GM23338 (cell line): Measurements from ENCODE around the gene TMTC4.

Experiments
- CREB1 ChIP-seq: fragments of 250-450 bp; sonication (Bioruptor Pico); IDR thresholded peaks from 2 replicates; pipeline ENCODE4 v1.5.0; 2020; ENCODE audit warnings: low read depth, mild to moderate bottlenecking, moderate library complexity
- CTCF ChIP-seq, 2 experiments: fragments of 200-600 bp in 1 of 2; sonication (generic) in 1 of 2; conservative IDR thresholded peaks; 2 replicates each; pipeline versions ENCODE4 v1.5.1 to v1.6.1; 2016 to 2017; ENCODE audit warnings: antibody characterized with exemption in 2 of 2, low read depth in 2 of 2, mild to moderate bottlenecking in 2 of 2, moderate library complexity in 1 of 2
- EZH2 ChIP-seq: fragments of 200-600 bp; sonication (generic); IDR thresholded peaks from one replicate; pipeline ENCODE4 v1.8.0; 2017; ENCODE audit warnings: antibody characterized with exemption, mild to moderate bottlenecking, low read depth; ENCODE audit not compliant: unreplicated experiment
- EZH2phosphoT487 ChIP-seq: fragments of 200-600 bp; sonication (generic); IDR thresholded peaks from one replicate; pipeline ENCODE4 v1.8.1; 2018; ENCODE audit warnings: antibody characterized with exemption; ENCODE audit not compliant: unreplicated experiment
- JUNB ChIP-seq: IDR thresholded peaks from one replicate; pipeline ENCODE4 v1.6.1; 2016; ENCODE audit warnings: antibody characterized with exemption; ENCODE audit not compliant: unreplicated experiment
- NANOG ChIP-seq: IDR thresholded peaks from 2 replicates; pipeline ENCODE4 v1.6.1; 2016; ENCODE audit warnings: antibody characterized with exemption, borderline replicate concordance
- POLR2AphosphoS5 ChIP-seq: IDR thresholded peaks from 2 replicates; pipeline ENCODE4 v1.6.1; 2016; ENCODE audit warnings: antibody characterized with exemption, low read depth
- STAT1 ChIP-seq: IDR thresholded peaks from one replicate; pipeline ENCODE4 v1.6.1; 2016; ENCODE audit warnings: antibody characterized with exemption; ENCODE audit not compliant: unreplicated experiment
- ZNF114 ChIP-seq: fragments of 250-450 bp; sonication (Bioruptor Pico); IDR thresholded peaks from 2 replicates; pipeline ENCODE4 v1.5.0; 2020; ENCODE audit warnings: mild to moderate bottlenecking, moderate library complexity
- ZNF331 ChIP-seq: fragments of 250-450 bp; sonication (Bioruptor Pico); IDR thresholded peaks from 2 replicates; pipeline ENCODE4 v1.5.0; 2020; ENCODE audit warnings: low read depth, mild to moderate bottlenecking, moderate library complexity
- TF ChIP-seq, protein P1 (sequence below): IDR thresholded peaks from one replicate; pipeline ENCODE4 v1.6.1; 2018; ENCODE audit warnings: antibody characterized with exemption; ENCODE audit not compliant: unreplicated experiment
- TF ChIP-seq, protein P2 (sequence below): IDR thresholded peaks from 2 replicates; pipeline ENCODE4 v1.6.1; 2016; ENCODE audit warnings: antibody characterized with exemption
- TF ChIP-seq, protein P3 (sequence below): fragments of 250-450 bp; sonication (Bioruptor Pico); IDR thresholded peaks from 2 replicates; pipeline ENCODE4 v1.5.0; 2020; ENCODE audit warnings: mild to moderate bottlenecking, moderate library complexity

DNA sequence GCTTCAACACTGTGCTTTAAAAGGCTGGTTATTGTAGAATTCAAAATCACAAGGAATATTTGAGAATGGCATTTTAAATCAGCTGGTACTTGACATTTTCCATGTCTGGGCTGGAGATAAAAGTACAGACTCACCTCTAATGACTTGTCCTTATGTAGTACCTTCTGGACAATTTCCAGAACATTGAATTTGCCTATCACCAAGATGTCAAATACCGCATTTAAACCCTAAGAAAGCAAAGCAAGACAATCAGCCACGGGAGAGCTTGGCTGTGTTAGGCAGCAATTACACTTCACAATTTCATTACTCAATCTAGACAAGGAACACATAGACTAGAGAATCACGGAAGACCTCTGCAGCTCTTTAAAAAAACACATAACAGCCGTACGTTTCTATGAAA, 36.8 kb downstream of the TMTC4 start:
- TF ChIP-seq CTCF (conservative IDR thresholded peaks at IDR 0.05; ENCODE audit: low read depth in 2 of 2) = no peak
- no peak for TF ChIP-seq CREB1 (CRISPR knock-in tag)
- no peak for TF ChIP-seq ZNF331 (CRISPR knock-in tag)
- TF ChIP-seq POLR2AphosphoS5 = no peak
- TF ChIP-seq EZH2 = no peak
- TF ChIP-seq, protein P1, sequence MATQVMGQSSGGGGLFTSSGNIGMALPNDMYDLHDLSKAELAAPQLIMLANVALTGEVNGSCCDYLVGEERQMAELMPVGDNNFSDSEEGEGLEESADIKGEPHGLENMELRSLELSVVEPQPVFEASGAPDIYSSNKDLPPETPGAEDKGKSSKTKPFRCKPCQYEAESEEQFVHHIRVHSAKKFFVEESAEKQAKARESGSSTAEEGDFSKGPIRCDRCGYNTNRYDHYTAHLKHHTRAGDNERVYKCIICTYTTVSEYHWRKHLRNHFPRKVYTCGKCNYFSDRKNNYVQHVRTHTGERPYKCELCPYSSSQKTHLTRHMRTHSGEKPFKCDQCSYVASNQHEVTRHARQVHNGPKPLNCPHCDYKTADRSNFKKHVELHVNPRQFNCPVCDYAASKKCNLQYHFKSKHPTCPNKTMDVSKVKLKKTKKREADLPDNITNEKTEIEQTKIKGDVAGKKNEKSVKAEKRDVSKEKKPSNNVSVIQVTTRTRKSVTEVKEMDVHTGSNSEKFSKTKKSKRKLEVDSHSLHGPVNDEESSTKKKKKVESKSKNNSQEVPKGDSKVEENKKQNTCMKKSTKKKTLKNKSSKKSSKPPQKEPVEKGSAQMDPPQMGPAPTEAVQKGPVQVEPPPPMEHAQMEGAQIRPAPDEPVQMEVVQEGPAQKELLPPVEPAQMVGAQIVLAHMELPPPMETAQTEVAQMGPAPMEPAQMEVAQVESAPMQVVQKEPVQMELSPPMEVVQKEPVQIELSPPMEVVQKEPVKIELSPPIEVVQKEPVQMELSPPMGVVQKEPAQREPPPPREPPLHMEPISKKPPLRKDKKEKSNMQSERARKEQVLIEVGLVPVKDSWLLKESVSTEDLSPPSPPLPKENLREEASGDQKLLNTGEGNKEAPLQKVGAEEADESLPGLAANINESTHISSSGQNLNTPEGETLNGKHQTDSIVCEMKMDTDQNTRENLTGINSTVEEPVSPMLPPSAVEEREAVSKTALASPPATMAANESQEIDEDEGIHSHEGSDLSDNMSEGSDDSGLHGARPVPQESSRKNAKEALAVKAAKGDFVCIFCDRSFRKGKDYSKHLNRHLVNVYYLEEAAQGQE = no peak
- no peak for TF ChIP-seq EZH2phosphoT487
- no peak for TF ChIP-seq NANOG
- TF ChIP-seq, protein P2, sequence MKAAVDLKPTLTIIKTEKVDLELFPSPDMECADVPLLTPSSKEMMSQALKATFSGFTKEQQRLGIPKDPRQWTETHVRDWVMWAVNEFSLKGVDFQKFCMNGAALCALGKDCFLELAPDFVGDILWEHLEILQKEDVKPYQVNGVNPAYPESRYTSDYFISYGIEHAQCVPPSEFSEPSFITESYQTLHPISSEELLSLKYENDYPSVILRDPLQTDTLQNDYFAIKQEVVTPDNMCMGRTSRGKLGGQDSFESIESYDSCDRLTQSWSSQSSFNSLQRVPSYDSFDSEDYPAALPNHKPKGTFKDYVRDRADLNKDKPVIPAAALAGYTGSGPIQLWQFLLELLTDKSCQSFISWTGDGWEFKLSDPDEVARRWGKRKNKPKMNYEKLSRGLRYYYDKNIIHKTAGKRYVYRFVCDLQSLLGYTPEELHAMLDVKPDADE = no peak
- no peak for TF ChIP-seq STAT1
- TF ChIP-seq JUNB = no peak
- TF ChIP-seq, protein P3, sequence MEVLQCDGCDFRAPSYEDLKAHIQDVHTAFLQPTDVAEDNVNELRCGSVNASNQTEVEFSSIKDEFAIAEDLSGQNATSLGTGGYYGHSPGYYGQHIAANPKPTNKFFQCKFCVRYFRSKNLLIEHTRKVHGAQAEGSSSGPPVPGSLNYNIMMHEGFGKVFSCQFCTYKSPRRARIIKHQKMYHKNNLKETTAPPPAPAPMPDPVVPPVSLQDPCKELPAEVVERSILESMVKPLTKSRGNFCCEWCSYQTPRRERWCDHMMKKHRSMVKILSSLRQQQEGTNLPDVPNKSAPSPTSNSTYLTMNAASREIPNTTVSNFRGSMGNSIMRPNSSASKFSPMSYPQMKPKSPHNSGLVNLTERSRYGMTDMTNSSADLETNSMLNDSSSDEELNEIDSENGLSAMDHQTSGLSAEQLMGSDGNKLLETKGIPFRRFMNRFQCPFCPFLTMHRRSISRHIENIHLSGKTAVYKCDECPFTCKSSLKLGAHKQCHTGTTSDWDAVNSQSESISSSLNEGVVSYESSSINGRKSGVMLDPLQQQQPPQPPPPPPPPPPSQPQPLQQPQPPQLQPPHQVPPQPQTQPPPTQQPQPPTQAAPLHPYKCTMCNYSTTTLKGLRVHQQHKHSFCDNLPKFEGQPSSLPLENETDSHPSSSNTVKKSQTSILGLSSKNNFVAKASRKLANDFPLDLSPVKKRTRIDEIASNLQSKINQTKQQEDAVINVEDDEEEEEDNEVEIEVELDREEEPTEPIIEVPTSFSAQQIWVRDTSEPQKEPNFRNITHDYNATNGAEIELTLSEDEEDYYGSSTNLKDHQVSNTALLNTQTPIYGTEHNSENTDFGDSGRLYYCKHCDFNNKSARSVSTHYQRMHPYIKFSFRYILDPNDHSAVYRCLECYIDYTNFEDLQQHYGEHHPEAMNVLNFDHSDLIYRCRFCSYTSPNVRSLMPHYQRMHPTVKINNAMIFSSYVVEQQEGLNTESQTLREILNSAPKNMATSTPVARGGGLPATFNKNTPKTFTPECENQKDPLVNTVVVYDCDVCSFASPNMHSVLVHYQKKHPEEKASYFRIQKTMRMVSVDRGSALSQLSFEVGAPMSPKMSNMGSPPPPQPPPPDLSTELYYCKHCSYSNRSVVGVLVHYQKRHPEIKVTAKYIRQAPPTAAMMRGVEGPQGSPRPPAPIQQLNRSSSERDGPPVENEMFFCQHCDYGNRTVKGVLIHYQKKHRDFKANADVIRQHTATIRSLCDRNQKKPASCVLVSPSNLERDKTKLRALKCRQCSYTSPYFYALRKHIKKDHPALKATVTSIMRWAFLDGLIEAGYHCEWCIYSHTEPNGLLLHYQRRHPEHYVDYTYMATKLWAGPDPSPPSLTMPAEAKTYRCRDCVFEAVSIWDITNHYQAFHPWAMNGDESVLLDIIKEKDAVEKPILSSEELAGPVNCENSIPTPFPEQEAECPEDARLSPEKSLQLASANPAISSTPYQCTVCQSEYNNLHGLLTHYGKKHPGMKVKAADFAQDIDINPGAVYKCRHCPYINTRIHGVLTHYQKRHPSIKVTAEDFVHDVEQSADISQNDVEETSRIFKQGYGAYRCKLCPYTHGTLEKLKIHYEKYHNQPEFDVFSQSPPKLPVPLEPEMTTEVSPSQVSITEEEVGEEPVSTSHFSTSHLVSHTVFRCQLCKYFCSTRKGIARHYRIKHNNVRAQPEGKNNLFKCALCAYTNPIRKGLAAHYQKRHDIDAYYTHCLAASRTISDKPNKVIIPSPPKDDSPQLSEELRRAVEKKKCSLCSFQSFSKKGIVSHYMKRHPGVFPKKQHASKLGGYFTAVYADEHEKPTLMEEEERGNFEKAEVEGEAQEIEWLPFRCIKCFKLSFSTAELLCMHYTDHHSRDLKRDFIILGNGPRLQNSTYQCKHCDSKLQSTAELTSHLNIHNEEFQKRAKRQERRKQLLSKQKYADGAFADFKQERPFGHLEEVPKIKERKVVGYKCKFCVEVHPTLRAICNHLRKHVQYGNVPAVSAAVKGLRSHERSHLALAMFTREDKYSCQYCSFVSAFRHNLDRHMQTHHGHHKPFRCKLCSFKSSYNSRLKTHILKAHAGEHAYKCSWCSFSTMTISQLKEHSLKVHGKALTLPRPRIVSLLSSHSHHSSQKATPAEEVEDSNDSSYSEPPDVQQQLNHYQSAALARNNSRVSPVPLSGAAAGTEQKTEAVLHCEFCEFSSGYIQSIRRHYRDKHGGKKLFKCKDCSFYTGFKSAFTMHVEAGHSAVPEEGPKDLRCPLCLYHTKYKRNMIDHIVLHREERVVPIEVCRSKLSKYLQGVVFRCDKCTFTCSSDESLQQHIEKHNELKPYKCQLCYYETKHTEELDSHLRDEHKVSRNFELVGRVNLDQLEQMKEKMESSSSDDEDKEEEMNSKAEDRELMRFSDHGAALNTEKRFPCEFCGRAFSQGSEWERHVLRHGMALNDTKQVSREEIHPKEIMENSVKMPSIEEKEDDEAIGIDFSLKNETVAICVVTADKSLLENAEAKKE (CRISPR knock-in tag) = no peak
- TF ChIP-seq ZNF114 (CRISPR knock-in tag) = no peak
